Smooth muscle cell (in vitro differentiated cells): Measurements from ENCODE around the gene PCDHA7. TPM values are rescaled to one million over a fixed set of nuclear protein-coding genes. Genes with fewer than 3 reads are reported as not detected.
"Not testable (repeated sequence)": the region's sequence is repeated elsewhere in the genome, so short reads cannot be mapped to it uniquely, and the experiment has no call there.

Source experiments
- DNase-seq: peaks from one replicate; lab custom pipeline; 2025; ENCODE audit not compliant: unreplicated experiment; lab: John Stamatoyannopoulos, UW
- H2AFZ ChIP-seq: fragments of 200-600 bp; sonication (generic); 2 replicates; pipeline ENCODE4 v1.6.0; 2016; ENCODE audit warnings: antibody characterized with exemption, low read depth, mild to moderate bottlenecking
- H3F3A ChIP-seq: fragments of 200-600 bp; sonication (generic); 2 replicates; pipeline ENCODE4 v1.6.0; 2017; ENCODE audit warnings: antibody characterized with exemption, low read depth
- H3K27ac ChIP-seq: fragments of 200-600 bp; sonication (generic); 2 replicates; pipeline ENCODE4 v1.5.1; 2016; ENCODE audit warnings: low read depth, mild to moderate bottlenecking
- H3K27me3 ChIP-seq: fragments of 200-600 bp; sonication (generic); 2 replicates; pipeline ENCODE4 v1.6.1; 2016; ENCODE audit warnings: low read depth, mild to moderate bottlenecking
- H3K36me3 ChIP-seq: fragments of 200-600 bp; sonication (generic); 2 replicates; pipeline ENCODE4 v1.5.1; 2016; ENCODE audit warnings: low read depth
- H3K4me1 ChIP-seq: fragments of 200-600 bp; sonication (generic); 2 replicates; pipeline ENCODE4 v1.5.1; 2016; ENCODE audit warnings: low read depth
- H3K4me2 ChIP-seq: fragments of 200-600 bp; sonication (generic); 2 replicates; pipeline ENCODE4 v1.6.0; 2016; ENCODE audit warnings: mild to moderate bottlenecking
- H3K4me3 ChIP-seq: fragments of 200-600 bp; sonication (generic); 2 replicates; pipeline ENCODE4 v1.5.1; 2016; ENCODE audit warnings: mild to moderate bottlenecking
- H3K79me2 ChIP-seq: fragments of 200-600 bp; sonication (generic); 2 replicates; pipeline ENCODE4 v1.6.0; 2016; ENCODE audit warnings: low read depth, mild to moderate bottlenecking
- H3K9ac ChIP-seq: fragments of 200-600 bp; sonication (generic); 2 replicates; pipeline ENCODE4 v1.6.0; 2016; ENCODE audit warnings: low read depth
- H3K9me3 ChIP-seq: fragments of 200-600 bp; sonication (generic); replicated peaks from 2 replicates; pipeline ENCODE4 v1.5.1; 2016; ENCODE audit warnings: low read depth
- H4K20me1 ChIP-seq: fragments of 200-600 bp; sonication (generic); 2 replicates; pipeline ENCODE4 v1.6.0; 2016; ENCODE audit warnings: low read depth
- WGBS: methylation state at CpG from one replicate; pipeline ENCODE4 v1.1.7; 2016; ENCODE audit warnings: low lambda C conversion rate; 5-methylcytosine and 5-hydroxymethylcytosine counted together
- polyA plus RNA-seq: library from polyadenylated mRNA; unstranded; fragments of >200 nt; fragmentation: Nextera tagmentation; extraction: Ambion mirVana; gene quantifications from 2 replicates; pipeline ENCODE4 v1.2.1, GENCODE V29; 2016
- total RNA-seq: library from RNA; depleted of rRNA; stranded (reverse); fragments of >200 nt; gene quantifications from 2 replicates; pipeline ENCODE4 v1.2.3, GENCODE V29; 2014
- TF ChIP-seq, protein P1 (sequence below): fragments of 200-600 bp; sonication (generic); IDR thresholded peaks from 2 replicates; pipeline ENCODE4 v1.5.1; 2017; ENCODE audit warnings: borderline replicate concordance, mild to moderate bottlenecking, antibody characterized with exemption; ENCODE audit not compliant: insufficient read depth, poor library complexity, severe bottlenecking

The PCDHA7 gene
- total and polyA plus RNA-seq, 2 experiments from 2014 or later, result 1.0 to 3.1 TPM

DNA sequence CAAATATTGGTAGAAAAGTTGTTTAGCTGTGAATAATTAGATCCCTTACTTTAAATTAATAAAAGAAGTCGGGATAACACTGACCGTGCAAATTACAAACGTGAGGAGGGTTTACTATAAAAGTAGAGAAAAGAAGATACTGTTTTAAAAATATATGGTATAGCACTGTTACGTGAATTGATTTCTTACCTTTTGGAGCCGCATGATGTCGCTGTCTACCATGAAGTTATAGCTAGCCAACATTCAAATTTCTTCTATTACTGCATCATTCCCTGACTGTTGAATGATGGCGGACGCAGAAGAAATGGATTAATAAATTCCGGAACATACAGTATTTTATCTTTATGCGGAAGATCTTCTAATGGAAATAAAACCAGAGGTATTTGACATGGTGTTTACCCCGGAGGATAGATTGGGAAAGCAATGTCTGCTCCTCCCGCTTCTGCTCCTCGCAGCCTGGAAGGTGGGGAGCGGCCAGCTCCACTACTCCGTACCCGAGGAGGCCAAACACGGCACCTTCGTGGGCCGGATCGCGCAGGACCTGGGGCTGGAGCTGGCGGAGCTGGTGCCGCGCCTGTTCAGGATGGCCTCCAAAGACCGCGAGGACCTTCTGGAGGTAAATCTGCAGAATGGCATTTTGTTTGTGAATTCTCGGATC lies 6.2 kb upstream of the PCDHA7 start, which contains the start of gene PCDHA6:
PCDHA6 (plus strand) TSS at position 257 of the 658 bp plus-strand sequence; CDS start at position 389, 132 bp downstream.
- WGBS, result 94% methylated on average over 27 of the region's 27 CpGs
- H3K4me3 ChIP-seq, result no peak within 1 kb of the TSS
- DNase-seq, result no peak
- no peaks in the 10 kb centered on the region for H3K27me3 ChIP-seq
- H3K4me2 ChIP-seq, result no peak within 1 kb of the TSS
- H3K36me3 ChIP-seq, result no peaks in the 10 kb centered on the region
- H3K27ac ChIP-seq, result no peak within 1 kb of the TSS
- no peaks in the 10 kb centered on the region for H3K9me3 ChIP-seq
- no peaks in the 10 kb centered on the region for H3K79me2 ChIP-seq
- no peak within 1 kb of the TSS for H2AFZ ChIP-seq
- TF ChIP-seq, protein P1, sequence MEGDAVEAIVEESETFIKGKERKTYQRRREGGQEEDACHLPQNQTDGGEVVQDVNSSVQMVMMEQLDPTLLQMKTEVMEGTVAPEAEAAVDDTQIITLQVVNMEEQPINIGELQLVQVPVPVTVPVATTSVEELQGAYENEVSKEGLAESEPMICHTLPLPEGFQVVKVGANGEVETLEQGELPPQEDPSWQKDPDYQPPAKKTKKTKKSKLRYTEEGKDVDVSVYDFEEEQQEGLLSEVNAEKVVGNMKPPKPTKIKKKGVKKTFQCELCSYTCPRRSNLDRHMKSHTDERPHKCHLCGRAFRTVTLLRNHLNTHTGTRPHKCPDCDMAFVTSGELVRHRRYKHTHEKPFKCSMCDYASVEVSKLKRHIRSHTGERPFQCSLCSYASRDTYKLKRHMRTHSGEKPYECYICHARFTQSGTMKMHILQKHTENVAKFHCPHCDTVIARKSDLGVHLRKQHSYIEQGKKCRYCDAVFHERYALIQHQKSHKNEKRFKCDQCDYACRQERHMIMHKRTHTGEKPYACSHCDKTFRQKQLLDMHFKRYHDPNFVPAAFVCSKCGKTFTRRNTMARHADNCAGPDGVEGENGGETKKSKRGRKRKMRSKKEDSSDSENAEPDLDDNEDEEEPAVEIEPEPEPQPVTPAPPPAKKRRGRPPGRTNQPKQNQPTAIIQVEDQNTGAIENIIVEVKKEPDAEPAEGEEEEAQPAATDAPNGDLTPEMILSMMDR, result no peak
- no peak within 1 kb of the TSS for H3K9ac ChIP-seq
- H4K20me1 ChIP-seq, result no peaks in the 10 kb centered on the region
- no peaks in the 10 kb centered on the region for H3K4me1 ChIP-seq
- H3F3A ChIP-seq, result no peaks in the 10 kb centered on the region

DNA sequence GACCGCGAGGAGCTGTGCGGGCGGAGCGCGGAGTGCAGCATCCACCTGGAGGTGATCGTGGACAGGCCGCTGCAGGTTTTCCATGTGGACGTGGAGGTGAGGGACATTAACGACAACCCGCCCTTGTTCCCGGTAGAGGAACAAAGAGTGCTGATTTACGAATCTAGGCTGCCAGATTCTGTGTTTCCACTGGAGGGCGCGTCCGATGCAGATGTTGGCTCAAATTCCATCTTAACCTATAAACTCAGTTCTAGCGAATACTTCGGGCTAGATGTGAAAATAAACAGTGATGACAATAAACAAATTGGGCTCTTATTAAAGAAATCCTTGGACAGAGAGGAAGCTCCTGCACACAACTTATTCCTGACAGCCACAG lies 5.7 kb upstream of the PCDHA7 start:
- Histone ChIP-seq H3K9me3 (no peaks in the 10 kb centered on the region), H3K27ac (no peak overlapping the region), H3F3A (no peaks in the 10 kb centered on the region), H3K9ac (no peak overlapping the region), H3K4me1 (no peaks in the 10 kb centered on the region), H4K20me1 (no peaks in the 10 kb centered on the region), H3K27me3 (no peaks in the 10 kb centered on the region), H3K4me3 (no peak overlapping the region), H3K4me2 (no peak overlapping the region), H2AFZ (no peak overlapping the region), H3K79me2 (no peaks in the 10 kb centered on the region), H3K36me3 (no peaks in the 10 kb centered on the region)
- 94% methylated on average over 18 of the region's 18 CpGs for WGBS
- TF ChIP-seq, protein P1, result no peak
- DNase-seq, result no peak

DNA sequence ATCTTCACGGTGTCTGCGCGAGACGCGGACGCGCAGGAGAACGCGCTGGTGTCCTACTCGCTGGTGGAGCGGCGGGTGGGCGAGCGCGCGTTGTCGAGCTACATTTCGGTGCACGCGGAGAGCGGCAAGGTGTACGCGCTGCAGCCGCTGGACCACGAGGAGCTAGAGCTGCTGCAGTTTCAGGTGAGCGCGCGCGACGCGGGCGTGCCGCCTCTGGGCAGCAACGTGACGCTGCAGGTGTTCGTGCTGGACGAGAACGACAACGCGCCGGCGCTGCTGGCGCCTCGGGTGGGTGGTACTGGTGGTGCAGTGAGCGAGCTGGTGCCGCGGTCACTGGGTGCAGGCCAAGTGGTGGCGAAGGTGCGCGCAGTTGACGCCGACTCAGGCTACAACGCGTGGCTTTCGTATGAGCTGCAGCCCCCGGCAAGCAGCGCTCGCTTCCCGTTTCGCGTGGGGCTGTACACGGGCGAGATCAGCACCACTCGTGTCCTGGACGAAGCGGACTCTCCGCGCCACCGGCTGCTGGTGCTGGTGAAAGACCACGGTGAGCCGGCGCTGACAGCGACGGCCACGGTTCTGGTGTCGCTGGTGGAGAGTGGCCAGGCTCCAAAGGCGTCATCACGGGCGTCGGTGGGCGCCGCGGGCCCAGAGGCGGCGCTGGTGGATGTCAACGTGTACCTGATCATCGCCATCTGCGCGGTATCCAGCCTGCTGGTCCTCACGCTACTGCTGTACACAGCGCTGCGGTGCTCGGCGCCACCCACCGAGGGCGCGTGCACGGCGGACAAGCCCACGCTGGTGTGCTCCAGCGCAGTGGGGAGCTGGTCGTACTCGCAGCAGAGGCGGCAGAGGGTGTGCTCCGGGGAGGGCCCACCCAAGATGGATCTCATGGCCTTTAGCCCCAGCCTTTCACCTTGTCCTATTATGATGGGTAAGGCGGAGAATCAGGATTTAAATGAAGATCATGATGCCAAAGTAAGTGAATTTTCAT lies 4.3 kb upstream of the PCDHA7 start:
- H3K79me2 ChIP-seq, H3K4me1 ChIP-seq, H3F3A ChIP-seq, H4K20me1 ChIP-seq, H2AFZ ChIP-seq, H3K9me3 ChIP-seq, H3K4me3 ChIP-seq, H3K27me3 ChIP-seq, H3K27ac ChIP-seq, H3K9ac ChIP-seq, H3K4me2 ChIP-seq, H3K36me3 ChIP-seq, DNase-seq: not testable (repeated sequence)
- WGBS, result 99% methylated on average over 100 of the region's 106 CpGs

DNA sequence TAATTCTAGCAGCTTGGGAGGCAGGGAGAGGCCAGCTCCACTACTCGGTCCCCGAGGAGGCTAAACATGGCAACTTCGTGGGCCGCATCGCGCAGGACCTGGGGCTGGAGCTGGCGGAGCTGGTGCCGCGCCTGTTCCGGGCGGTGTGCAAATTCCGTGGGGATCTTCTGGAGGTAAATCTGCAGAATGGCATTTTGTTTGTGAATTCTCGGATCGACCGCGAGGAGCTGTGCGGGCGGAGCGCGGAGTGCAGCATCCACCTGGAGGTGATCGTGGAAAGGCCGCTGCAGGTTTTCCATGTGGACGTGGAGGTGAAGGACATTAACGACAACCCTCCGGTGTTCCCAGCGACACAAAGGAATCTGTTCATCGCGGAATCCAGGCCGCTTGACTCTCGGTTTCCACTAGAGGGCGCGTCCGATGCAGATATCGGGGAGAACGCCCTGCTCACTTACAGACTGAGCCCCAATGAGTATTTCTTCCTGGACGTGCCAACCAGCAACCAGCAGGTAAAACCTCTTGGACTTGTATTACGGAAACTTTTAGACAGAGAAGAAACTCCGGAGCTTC lies 455 bp downstream of the PCDHA7 start:
- H3K9me3 ChIP-seq, H2AFZ ChIP-seq, H3K4me1 ChIP-seq, H3K36me3 ChIP-seq, H4K20me1 ChIP-seq, H3F3A ChIP-seq, H3K27ac ChIP-seq, H3K9ac ChIP-seq, DNase-seq, H3K27me3 ChIP-seq, H3K4me2 ChIP-seq, H3K79me2 ChIP-seq: not testable (repeated sequence)
- WGBS, result 80% methylated on average over 29 of the region's 38 CpGs
- H3K4me3 ChIP-seq, result peak overlapping the region; percentile 15
